ENCODE data around the gene CFHR3. TPM values are rescaled to one million over a fixed set of nuclear protein-coding genes. Genes with fewer than 3 reads are reported as not detected.
"Not testable (repeated sequence)": the region's sequence is repeated elsewhere in the genome, so short reads cannot be mapped to it uniquely, and the experiment has no call there.

Gene CFHR3
- total RNA-seq = not detected

DNA sequence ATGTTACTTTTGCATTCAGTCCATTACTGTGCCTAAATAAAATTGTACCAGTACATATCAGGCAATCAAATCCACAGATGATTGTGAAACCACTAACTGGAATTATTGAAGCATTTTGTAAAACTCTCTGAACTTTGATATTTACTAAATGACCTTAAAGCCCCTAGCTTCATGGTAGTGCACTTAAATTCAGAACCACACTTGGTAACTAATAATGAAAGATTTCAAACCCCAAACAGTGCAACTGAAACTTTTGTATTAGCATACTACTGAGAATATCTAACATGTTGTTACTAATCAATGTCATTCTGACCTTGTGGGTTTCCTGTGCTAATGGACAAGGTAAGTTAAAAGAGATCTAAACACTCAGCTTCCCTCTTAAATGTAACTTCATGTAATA, at the start of gene CFHR3:
Gene CFHR3 (plus strand): TSS at position 238 of the 400 bp plus-strand sequence. CDS start 47 bp downstream, at position 285.
- no peak for DNase-seq
- no peaks in the 10 kb centered on the region for H3K36me3 Mint-ChIP-seq (ENCODE audit: low read depth)
- H3K4me1 Mint-ChIP-seq = no peaks in the 10 kb centered on the region
- no peak within 1 kb of the TSS for H3K4me3 Mint-ChIP-seq
- CTCF ChIA-PET = no interaction called here
- no peak within 1 kb of the TSS for H3K27ac Mint-ChIP-seq
- H3K27me3 Mint-ChIP-seq = no peaks in the 10 kb centered on the region
- no peaks in the 10 kb centered on the region for H3K9me3 Mint-ChIP-seq
- POLR2A ChIA-PET = no interaction called here

GRCh38 chr1:196732526-196732925, 42.1 kb upstream of the CFHR3 start:
- H3K36me3 Mint-ChIP-seq (ENCODE audit: low read depth) = no peaks in the 10 kb centered on the region
- H3K9me3 Mint-ChIP-seq = no peaks in the 10 kb centered on the region
- no peaks in the 10 kb centered on the region for H3K4me1 Mint-ChIP-seq
- no peak overlapping the region for H3K27ac Mint-ChIP-seq
- H3K27me3 Mint-ChIP-seq = no peaks in the 10 kb centered on the region
- no peak overlapping the region for H3K4me3 Mint-ChIP-seq
- no peak for DNase-seq
- POLR2A ChIA-PET = no interaction called here
- CTCF ChIA-PET = no interaction called here

DNA sequence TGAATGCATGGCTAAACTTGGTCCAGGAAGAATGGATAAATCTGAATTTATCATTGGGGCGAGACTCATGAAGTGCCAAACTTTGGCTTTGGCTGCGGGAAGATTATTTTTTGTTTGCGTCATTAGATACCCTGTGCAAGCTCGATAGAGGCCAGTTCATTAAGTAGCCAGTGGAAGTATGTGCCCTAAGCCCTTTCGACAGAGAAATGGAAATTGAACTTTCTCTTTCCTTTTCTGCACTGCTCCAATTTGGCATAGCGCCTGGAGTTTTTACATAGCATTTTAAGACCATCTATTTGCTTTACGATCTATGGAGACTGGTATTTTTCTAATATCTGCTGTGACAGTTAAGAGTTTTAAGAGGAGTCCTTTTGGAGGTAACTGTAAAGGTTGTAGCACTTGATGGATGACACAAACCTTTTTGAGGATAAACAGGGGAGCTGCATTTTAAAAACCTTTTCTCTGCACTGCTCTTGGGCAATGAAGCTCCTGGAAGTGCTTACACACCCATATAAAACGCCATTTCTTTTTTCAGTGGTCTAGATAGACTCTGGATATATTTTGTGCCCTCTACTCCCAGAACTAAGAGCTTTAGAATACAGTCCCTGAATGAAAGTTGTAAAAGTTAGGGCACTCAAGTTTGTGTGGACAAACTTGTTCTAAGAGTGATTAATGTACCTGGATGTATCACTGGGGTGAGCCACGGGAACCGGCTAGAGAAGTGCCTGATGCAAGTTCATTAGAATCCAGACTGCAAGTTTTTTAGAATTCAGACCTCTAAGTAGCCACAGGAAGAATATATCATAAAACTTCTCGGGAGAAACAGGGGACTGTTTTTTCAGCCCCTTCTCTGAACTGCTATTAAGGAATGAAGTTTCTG, 41.3 kb upstream of the CFHR3 start:
- Mint-ChIP-seq H3K9me3 (peaks cover 6% of the 10 kb centered on the region), H3K4me3 (no peak overlapping the region), H3K36me3 (ENCODE audit: low read depth) (peaks cover 5% of the 10 kb centered on the region), H3K27me3 (no peaks in the 10 kb centered on the region), H3K4me1 (no peaks in the 10 kb centered on the region), H3K27ac (no peak overlapping the region)
- no peak for DNase-seq
- CTCF ChIA-PET = no interaction called here
- POLR2A ChIA-PET = no interaction called here

- CTCF ChIA-PET = no interaction called here
- peaks cover 9% of the 10 kb centered on the region for H3K9me3 Mint-ChIP-seq
- POLR2A ChIA-PET = no interaction called here
- H3K36me3 Mint-ChIP-seq (ENCODE audit: low read depth) = peaks cover 5% of the 10 kb centered on the region
- no peaks in the 10 kb centered on the region for H3K4me1 Mint-ChIP-seq
- no peaks in the 10 kb centered on the region for H3K27me3 Mint-ChIP-seq
- H3K27ac Mint-ChIP-seq = no peak overlapping the region
- H3K4me3 Mint-ChIP-seq = no peak overlapping the region
- DNase-seq = no peak
These were observed 40.6 kb upstream of the CFHR3 start for GRCh38 chr1:196734006-196734405.

DNA sequence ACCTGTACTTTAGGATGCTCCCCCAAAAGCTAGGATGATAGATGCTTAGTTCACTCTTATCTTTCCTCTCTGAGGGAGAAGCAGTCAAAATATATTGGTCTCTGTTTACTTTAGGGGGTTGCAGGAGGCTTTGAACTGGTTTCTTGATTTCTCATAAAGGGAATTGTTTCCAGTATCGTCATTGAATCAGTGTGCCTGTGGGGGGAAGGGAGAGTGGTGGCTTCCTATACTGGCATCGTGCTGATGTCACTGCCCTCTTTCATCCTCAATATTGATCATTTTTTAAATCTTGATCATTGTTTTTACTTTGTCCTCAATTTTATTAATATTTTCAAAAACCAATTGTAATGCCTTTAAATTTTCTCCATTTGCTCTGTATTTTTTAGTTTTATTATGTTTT, 40.2 kb upstream of the CFHR3 start:
- no peak overlapping the region for H3K4me3 Mint-ChIP-seq
- no peaks in the 10 kb centered on the region for H3K27me3 Mint-ChIP-seq
- no peaks in the 10 kb centered on the region for H3K4me1 Mint-ChIP-seq
- peaks cover 14% of the 10 kb centered on the region for H3K9me3 Mint-ChIP-seq
- peaks cover 10% of the 10 kb centered on the region for H3K36me3 Mint-ChIP-seq (ENCODE audit: low read depth)
- ChIA-PET CTCF (no interaction called here), POLR2A (no interaction called here)
- DNase-seq = no peak
- no peak overlapping the region for H3K27ac Mint-ChIP-seq

GRCh38 chr1:196738730-196739129, 35.9 kb upstream of the CFHR3 start:
- Mint-ChIP-seq H3K4me3 (no peak overlapping the region), H3K27ac (no peak overlapping the region), H3K9me3 (peaks cover 23% of the 10 kb centered on the region), H3K27me3 (no peaks in the 10 kb centered on the region), H3K36me3 (ENCODE audit: low read depth) (peaks cover 14% of the 10 kb centered on the region), H3K4me1 (no peaks in the 10 kb centered on the region)
- CTCF ChIA-PET = no interaction called here
- POLR2A ChIA-PET = no interaction called here
- DNase-seq = no peak

DNA sequence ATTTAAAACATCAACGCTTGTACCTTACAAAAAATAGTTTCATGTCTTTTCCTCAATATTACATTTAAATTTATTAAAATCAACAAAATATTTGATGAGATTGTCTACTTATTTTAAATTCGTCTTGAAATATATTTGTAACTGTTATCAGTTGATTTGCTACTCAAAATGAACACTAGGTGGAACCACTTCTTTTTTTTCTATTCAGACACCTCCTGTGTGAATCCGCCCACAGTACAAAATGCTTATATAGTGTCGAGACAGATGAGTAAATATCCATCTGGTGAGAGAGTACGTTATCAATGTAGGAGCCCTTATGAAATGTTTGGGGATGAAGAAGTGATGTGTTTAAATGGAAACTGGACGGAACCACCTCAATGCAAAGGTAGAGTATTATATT, 31.4 kb upstream of the CFHR3 start:
- DNase-seq; CTCF ChIA-PET; POLR2A ChIA-PET; H3K4me3 Mint-ChIP-seq; H3K27ac Mint-ChIP-seq; H3K4me1 Mint-ChIP-seq; H3K27me3 Mint-ChIP-seq; H3K36me3 Mint-ChIP-seq (ENCODE audit: low read depth): not testable (repeated sequence)
- H3K9me3 Mint-ChIP-seq = peaks cover 18% of the 10 kb centered on the region

GRCh38 chr1:196765019-196765740, 9.5 kb upstream of the CFHR3 start:
- H3K27ac Mint-ChIP-seq; CTCF ChIA-PET; H3K36me3 Mint-ChIP-seq (ENCODE audit: low read depth); POLR2A ChIA-PET; H3K27me3 Mint-ChIP-seq; H3K9me3 Mint-ChIP-seq; H3K4me3 Mint-ChIP-seq; DNase-seq; H3K4me1 Mint-ChIP-seq: not testable (repeated sequence)

DNA sequence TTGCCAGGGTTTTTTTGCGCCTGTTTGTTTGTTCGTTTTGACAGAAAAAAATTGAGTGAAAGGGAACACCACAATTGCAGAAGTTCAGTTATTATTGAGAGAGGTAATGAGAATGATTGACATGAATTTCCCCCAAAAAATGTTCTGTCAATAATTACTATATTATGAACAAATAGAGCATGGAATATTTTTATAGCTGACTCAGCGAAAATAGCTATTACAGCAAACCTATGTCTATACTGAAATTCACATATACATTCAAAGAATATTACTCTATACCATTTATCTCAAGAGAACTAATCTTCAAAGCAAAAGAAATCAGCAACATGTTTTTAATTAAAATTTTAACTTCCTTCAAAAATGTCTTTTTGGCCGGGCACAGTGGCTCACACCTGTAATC, 4.8 kb upstream of the CFHR3 start:
- DNase-seq, CTCF ChIA-PET: not testable (repeated sequence)

DNA sequence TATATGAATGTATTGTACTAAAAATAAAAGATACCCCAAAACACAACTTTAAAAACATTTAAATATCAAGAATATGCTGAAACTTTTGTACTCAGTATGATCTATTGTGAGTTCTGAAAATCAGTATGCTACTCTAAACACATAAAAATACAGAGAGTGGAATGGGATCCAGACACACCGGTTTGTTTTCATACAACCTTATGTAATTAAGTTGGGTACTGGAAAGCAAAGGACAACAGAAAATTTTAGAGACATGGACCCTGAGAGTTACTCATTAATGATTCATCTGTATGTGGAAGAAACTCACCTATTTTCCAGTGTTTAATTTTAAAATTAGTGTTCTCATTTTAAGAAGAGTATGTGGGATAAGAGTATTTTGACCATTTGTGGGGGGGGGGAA, 927 bp upstream of the CFHR3 start:
- H3K4me1 Mint-ChIP-seq = no peaks in the 10 kb centered on the region
- DNase-seq = no peak
- no peaks in the 10 kb centered on the region for H3K36me3 Mint-ChIP-seq (ENCODE audit: low read depth)

More for the DNA sequence above, 4.8 kb upstream of the CFHR3 start:
- H3K27ac Mint-ChIP-seq; POLR2A ChIA-PET; H3K36me3 Mint-ChIP-seq (ENCODE audit: low read depth); H3K9me3 Mint-ChIP-seq; H3K4me1 Mint-ChIP-seq; H3K4me3 Mint-ChIP-seq; H3K27me3 Mint-ChIP-seq: not testable (repeated sequence)

DNA sequence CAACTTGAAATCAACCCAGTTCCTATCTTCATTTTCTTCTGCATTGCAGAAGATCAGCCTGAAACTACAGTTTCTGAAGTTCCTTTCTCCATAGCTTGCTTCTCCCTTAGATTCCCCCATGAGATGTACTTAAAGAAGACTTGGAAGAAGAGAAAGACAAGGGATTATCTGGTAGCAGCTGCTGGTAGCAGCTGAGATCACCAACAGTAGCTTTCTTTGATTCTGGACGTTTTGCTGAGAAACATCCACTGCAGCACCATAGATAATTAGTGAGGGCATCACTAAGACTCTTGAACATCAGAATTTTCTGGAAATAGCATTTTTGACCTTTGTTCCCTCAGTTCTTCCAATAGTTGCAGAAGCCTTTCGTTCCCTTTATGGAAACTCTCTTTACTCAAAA, 465 bp upstream of the CFHR3 start:
- H3K36me3 Mint-ChIP-seq (ENCODE audit: low read depth) = no peaks in the 10 kb centered on the region
- H3K4me1 Mint-ChIP-seq = no peaks in the 10 kb centered on the region
- no peak overlapping the region for H3K4me3 Mint-ChIP-seq
- H3K27me3 Mint-ChIP-seq = no peaks in the 10 kb centered on the region
- CTCF ChIA-PET = no interaction called here
- POLR2A ChIA-PET = no interaction called here
- H3K27ac Mint-ChIP-seq = no peak overlapping the region
- DNase-seq = no peak
- H3K9me3 Mint-ChIP-seq = no peaks in the 10 kb centered on the region

More for the DNA sequence above, 927 bp upstream of the CFHR3 start:
- ChIA-PET POLR2A (no interaction called here), CTCF (no interaction called here)
- Mint-ChIP-seq H3K27ac (no peak overlapping the region), H3K27me3 (no peaks in the 10 kb centered on the region), H3K4me3 (no peak overlapping the region), H3K9me3 (no peaks in the 10 kb centered on the region)

- CTCF ChIA-PET = no interaction called here
- Mint-ChIP-seq H3K27ac (no peak overlapping the region), H3K36me3 (ENCODE audit: low read depth) (no peaks in the 10 kb centered on the region), H3K4me1 (no peaks in the 10 kb centered on the region), H3K27me3 (no peaks in the 10 kb centered on the region), H3K4me3 (no peak overlapping the region), H3K9me3 (no peaks in the 10 kb centered on the region)
- POLR2A ChIA-PET = no interaction called here
- DNase-seq = no peak
These were observed 3.0 kb downstream of the CFHR3 start for GRCh38 chr1:196777603-196778002.

DNA sequence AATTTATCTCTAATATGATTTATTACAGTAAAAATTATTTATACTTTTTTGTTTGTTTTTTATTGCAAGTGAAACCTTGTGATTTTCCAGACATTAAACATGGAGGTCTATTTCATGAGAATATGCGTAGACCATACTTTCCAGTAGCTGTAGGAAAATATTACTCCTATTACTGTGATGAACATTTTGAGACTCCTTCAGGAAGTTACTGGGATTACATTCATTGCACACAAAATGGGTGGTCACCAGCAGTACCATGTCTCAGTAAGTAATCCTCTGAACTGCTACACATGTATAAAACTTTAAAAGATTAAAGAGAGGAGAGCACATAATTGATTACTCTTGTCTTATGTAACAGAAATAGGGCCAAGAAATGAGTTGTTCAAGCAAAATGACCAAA, 4.5 kb downstream of the CFHR3 start:
- DNase-seq = no peak
- Mint-ChIP-seq H3K4me1 (no peaks in the 10 kb centered on the region), H3K27me3 (no peaks in the 10 kb centered on the region), H3K27ac (no peak overlapping the region), H3K9me3 (no peaks in the 10 kb centered on the region), H3K4me3 (no peak overlapping the region), H3K36me3 (ENCODE audit: low read depth) (no peaks in the 10 kb centered on the region)
- CTCF ChIA-PET = no interaction called here
- POLR2A ChIA-PET = no interaction called here

GRCh38 chr1:196791252-196791651, 16.6 kb downstream of the CFHR3 start:
- H3K9me3 Mint-ChIP-seq; DNase-seq; H3K27ac Mint-ChIP-seq; CTCF ChIA-PET; H3K36me3 Mint-ChIP-seq (ENCODE audit: low read depth); H3K4me1 Mint-ChIP-seq; H3K4me3 Mint-ChIP-seq; POLR2A ChIA-PET; H3K27me3 Mint-ChIP-seq: not testable (repeated sequence)
